Measurements from ENCODE around the gene ANKRD24.

- TF ChIP-seq CTCF (conservative IDR thresholded peaks at IDR 0.05; ENCODE audit: low read depth in 2 of 2) (no peak), REST (IDR thresholded peaks at IDR 0.05; ENCODE audit: unreplicated experiment) (no peak)
Measured at GRCh38 chr19:4198467-4199126, 16.1 kb downstream of the ANKRD24 start.
